Keratinocyte (primary cell): ENCODE measurements around the gene OR2S2. TPM values are rescaled to one million over a fixed set of nuclear protein-coding genes. Genes with fewer than 3 reads are reported as not detected.
"Not testable (repeated sequence)": the region's sequence is repeated elsewhere in the genome, so short reads cannot be mapped to it uniquely, and the experiment has no call there.

ENCODE experiments used
- DNase-seq: peaks from one replicate; pipeline ENCODE4 v3.0.0-alpha.2; 2011; ENCODE audit warnings: low read depth, missing footprints, low spot score
- FAIRE-seq: peaks from 2 replicates; lab custom pipeline; 2011; peaks lifted over from hg19 to GRCh38; lab: Jason Lieb, UNC
- H2AFZ ChIP-seq: 2 replicates; pipeline ENCODE4 v1.6.0; 2012; ENCODE audit warnings: low read length, control low read depth, inconsistent platforms; ENCODE audit not compliant: control insufficient read depth
- H3K27ac ChIP-seq: 2 replicates; pipeline ENCODE4 v1.5.1; 2011; ENCODE audit warnings: low read length; ENCODE audit not compliant: control insufficient read depth, insufficient read depth
- H3K27me3 ChIP-seq: 3 replicates; pipeline ENCODE4 v1.6.0; 2011; ENCODE audit warnings: low read length; ENCODE audit not compliant: control insufficient read depth, insufficient read depth; ENCODE audit errors: extremely low read depth
- H3K36me3 ChIP-seq, 2 experiments: 2 replicates in 1 of 2; 3 replicates in 1 of 2; pipeline ENCODE4 v1.5.1; 2011; ENCODE audit warnings: low read length in 2 of 2, mild to moderate bottlenecking in 1 of 2; ENCODE audit not compliant: control insufficient read depth in 2 of 2, insufficient read depth in 2 of 2; ENCODE audit errors: extremely low read depth in 1 of 2
- H3K4me1 ChIP-seq: 3 replicates; pipeline ENCODE4 v1.5.1; 2011; ENCODE audit warnings: low read length; ENCODE audit not compliant: control insufficient read depth, insufficient read depth; ENCODE audit errors: extremely low read depth
- H3K4me2 ChIP-seq: 3 replicates; pipeline ENCODE4 v1.6.0; 2011; ENCODE audit warnings: low read depth, low read length; ENCODE audit not compliant: control insufficient read depth, insufficient read depth; ENCODE audit errors: extremely low read depth
- H3K4me3 ChIP-seq, 3 experiments: fragments of 200-600 bp in 1 of 3; sonication (generic) in 1 of 3; 2 replicates in 2 of 3; 3 replicates in 1 of 3; pipeline ENCODE4 v1.5.1; 2011 to 2016; ENCODE audit warnings: low read length in 3 of 3, mild to moderate bottlenecking in 3 of 3, control low read depth in 2 of 3, inconsistent platforms in 1 of 3, low read depth in 1 of 3, mixed read lengths in 1 of 3, mixed run types in 1 of 3, moderate library complexity in 1 of 3; ENCODE audit not compliant: control insufficient read depth in 2 of 3, insufficient read depth in 2 of 3; ENCODE audit errors: extremely low read depth in 1 of 3
- H3K79me2 ChIP-seq: 2 replicates; pipeline ENCODE4 v1.6.0; 2012; ENCODE audit warnings: low read length; ENCODE audit not compliant: control insufficient read depth, insufficient read depth
- H3K9ac ChIP-seq: 3 replicates; pipeline ENCODE4 v1.6.0; 2011; ENCODE audit warnings: low read length; ENCODE audit not compliant: control insufficient read depth, insufficient read depth; ENCODE audit errors: extremely low read depth
- H3K9me1 ChIP-seq: 3 replicates; pipeline ENCODE4 v1.6.0; 2011; ENCODE audit warnings: low read length; ENCODE audit not compliant: control insufficient read depth, insufficient read depth; ENCODE audit errors: extremely low read depth
- H3K9me3 ChIP-seq: 2 replicates; pipeline ENCODE4 v1.5.1; 2012; ENCODE audit warnings: low read depth, low read length; ENCODE audit not compliant: control insufficient read depth
- H4K20me1 ChIP-seq: 3 replicates; pipeline ENCODE4 v1.6.0; 2011; ENCODE audit warnings: low read length; ENCODE audit not compliant: control insufficient read depth, insufficient read depth; ENCODE audit errors: extremely low read depth
- EZH2 ChIP-seq: IDR thresholded peaks from one replicate; pipeline ENCODE4 v1.6.1; 2012; ENCODE audit warnings: inconsistent platforms, mild to moderate bottlenecking, low read length, moderate library complexity
- dilution Hi-C: fragments of 300-500 bp; cut with MboI; formaldehyde crosslinking; loops from one replicate; pipeline ENCODE4 v1.7.0; 2020; ENCODE audit warnings: low sequenced_read_pairs; ENCODE audit not compliant: extremely low pct_ligation_motif_present
- polyA plus RNA-seq, 5 experiments: library from polyadenylated mRNA; depleted of rRNA in 3 of 5; stranded (reverse) in 3 of 5; stranded (forward) in 1 of 5; unstranded in 1 of 5; fragments of >200 nt; gene quantifications; 1 replicate in 1 of 5; 2 replicates in 3 of 5; 3 replicates in 1 of 5; pipeline versions ENCODE4 v1.2.1 to v1.2.3, GENCODE V29; 2011 to 2012; ENCODE audit warnings: missing spikeins in 2 of 5, low read depth in 1 of 5, low replicate concordance in 1 of 5
- TF ChIP-seq, protein P1 (sequence below), 3 experiments: IDR thresholded peaks in 1 of 3; conservative IDR thresholded peaks in 1 of 3; optimal IDR thresholded peaks in 1 of 3; 2 replicates in 2 of 3; 3 replicates in 1 of 3; pipeline versions ENCODE3 to v1.5.1; 2011; ENCODE audit warnings: low read length in 3 of 3, mild to moderate bottlenecking in 3 of 3, moderate library complexity in 2 of 3, control low read depth in 1 of 3, inconsistent platforms in 1 of 3; ENCODE audit not compliant: insufficient read depth in 2 of 3; ENCODE audit errors: extremely low read depth in 1 of 3

The OR2S2 gene
- polyA plus RNA-seq, 1 donor (not counting 4 experiments of a cell fraction or from before 2014, with no cell fraction given), result not detected

- H3K27ac ChIP-seq, result no peak overlapping the region
- no peaks in the 10 kb centered on the region for H3K36me3 ChIP-seq
- FAIRE-seq (peak; percentile 68), DNase-seq (no peak)
- dilution Hi-C loops, result no loop called here
- TF ChIP-seq, protein P1, sequence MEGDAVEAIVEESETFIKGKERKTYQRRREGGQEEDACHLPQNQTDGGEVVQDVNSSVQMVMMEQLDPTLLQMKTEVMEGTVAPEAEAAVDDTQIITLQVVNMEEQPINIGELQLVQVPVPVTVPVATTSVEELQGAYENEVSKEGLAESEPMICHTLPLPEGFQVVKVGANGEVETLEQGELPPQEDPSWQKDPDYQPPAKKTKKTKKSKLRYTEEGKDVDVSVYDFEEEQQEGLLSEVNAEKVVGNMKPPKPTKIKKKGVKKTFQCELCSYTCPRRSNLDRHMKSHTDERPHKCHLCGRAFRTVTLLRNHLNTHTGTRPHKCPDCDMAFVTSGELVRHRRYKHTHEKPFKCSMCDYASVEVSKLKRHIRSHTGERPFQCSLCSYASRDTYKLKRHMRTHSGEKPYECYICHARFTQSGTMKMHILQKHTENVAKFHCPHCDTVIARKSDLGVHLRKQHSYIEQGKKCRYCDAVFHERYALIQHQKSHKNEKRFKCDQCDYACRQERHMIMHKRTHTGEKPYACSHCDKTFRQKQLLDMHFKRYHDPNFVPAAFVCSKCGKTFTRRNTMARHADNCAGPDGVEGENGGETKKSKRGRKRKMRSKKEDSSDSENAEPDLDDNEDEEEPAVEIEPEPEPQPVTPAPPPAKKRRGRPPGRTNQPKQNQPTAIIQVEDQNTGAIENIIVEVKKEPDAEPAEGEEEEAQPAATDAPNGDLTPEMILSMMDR (optimal IDR thresholded peaks at IDR 0.05 in 1 of 3, IDR thresholded peaks at IDR 0.05 in 1 of 3, conservative IDR thresholded peaks at IDR 0.05 in 1 of 3; ENCODE audit: extremely low read depth in 1 of 3, insufficient read depth in 2 of 3, low read length in 3 of 3), result no peak
- TF ChIP-seq EZH2, result no peak
- no peaks in the 10 kb centered on the region for H3K9me3 ChIP-seq
- H3K9ac ChIP-seq, result no peak overlapping the region
- peaks cover 4% of the 10 kb centered on the region for H3K4me1 ChIP-seq
- H3K27me3 ChIP-seq, result no peaks in the 10 kb centered on the region
- no peaks in the 10 kb centered on the region for H4K20me1 ChIP-seq
- peak overlapping the region; percentile 70 for H2AFZ ChIP-seq
- H3K79me2 ChIP-seq, result no peaks in the 10 kb centered on the region
- no peak overlapping the region for H3K4me3 ChIP-seq
- no peaks in the 10 kb centered on the region for H3K9me1 ChIP-seq
- no peak overlapping the region for H3K4me2 ChIP-seq
These were observed 43.6 kb downstream of the OR2S2 start for GRCh38 chr9:35914301-35914807.

- H3K4me1 ChIP-seq, result peaks cover 11% of the 10 kb centered on the region
- H3K27me3 ChIP-seq, H4K20me1 ChIP-seq, H3K4me3 ChIP-seq, H3K9me1 ChIP-seq, dilution Hi-C loops, FAIRE-seq, H3K79me2 ChIP-seq, H2AFZ ChIP-seq, DNase-seq, H3K27ac ChIP-seq, H3K4me2 ChIP-seq, H3K36me3 ChIP-seq, H3K9me3 ChIP-seq, H3K9ac ChIP-seq: not testable (repeated sequence)
These were observed 44.5 kb downstream of the OR2S2 start for GRCh38 chr9:35913429-35913828.

- Histone ChIP-seq H3K27me3 (no peaks in the 10 kb centered on the region), H3K79me2 (no peaks in the 10 kb centered on the region), H3K4me1 (peaks cover 16% of the 10 kb centered on the region), H3K27ac (no peak overlapping the region), H3K9me1 (no peaks in the 10 kb centered on the region), H3K9me3 (no peaks in the 10 kb centered on the region), H3K36me3 (no peaks in the 10 kb centered on the region), H2AFZ (no peak overlapping the region), H3K4me2 (no peak overlapping the region), H3K9ac (no peak overlapping the region), H4K20me1 (no peaks in the 10 kb centered on the region), H3K4me3 (no peak overlapping the region)
- FAIRE-seq (no peak), DNase-seq (no peak)
- TF ChIP-seq, protein P1 (optimal IDR thresholded peaks at IDR 0.05 in 1 of 3, IDR thresholded peaks at IDR 0.05 in 1 of 3, conservative IDR thresholded peaks at IDR 0.05 in 1 of 3; ENCODE audit: extremely low read depth in 1 of 3, insufficient read depth in 2 of 3, low read length in 3 of 3), result no peak
- TF ChIP-seq EZH2, result no peak
- dilution Hi-C loops, result no loop called here
These were observed 45.1 kb downstream of the OR2S2 start for GRCh38 chr9:35912791-35913400.
